ENCODE measurements around the gene YWHAG.
A peak's percentile ranks its signal among the peaks of the same experiment; 100 is the strongest.

YWHAG gene

GRCh38 chr7:76356823-76357222 lies 2.0 kb downstream of the YWHAG start:
- in situ Hi-C loops (cut with HindIII; ENCODE audit: low sequenced_read_pairs): no loop called here
- H3K4me3 ChIP-seq (ENCODE audit: low read depth, low read length): peak overlapping the region; percentile 67

GRCh38 chr7:76356115-76356514 lies 2.7 kb downstream of the YWHAG start:
- TF ChIP-seq CTCF (IDR thresholded peaks at IDR 0.05; ENCODE audit: low read depth, low read length, missing control alignments): no peak
- in situ Hi-C loops (cut with HindIII; ENCODE audit: low sequenced_read_pairs): no loop called here
- no peak for DNase-seq (ENCODE audit: low read depth)
- no peak overlapping the region for H3K4me3 ChIP-seq (ENCODE audit: low read depth, low read length)

More at GRCh38 chr7:76356823-76357222, 2.0 kb downstream of the YWHAG start:
- DNase-seq (ENCODE audit: low read depth): no peak
- no peak for TF ChIP-seq CTCF (IDR thresholded peaks at IDR 0.05; ENCODE audit: low read depth, low read length, missing control alignments)

GRCh38 chr7:76354981-76355730 lies 3.6 kb downstream of the YWHAG start:
- in situ Hi-C loops (cut with HindIII; ENCODE audit: low sequenced_read_pairs): no loop called here
- no peak overlapping the region for H3K4me3 ChIP-seq (ENCODE audit: low read depth, low read length)
- no peak for DNase-seq (ENCODE audit: low read depth)
- no peak for TF ChIP-seq CTCF (IDR thresholded peaks at IDR 0.05; ENCODE audit: low read depth, low read length, missing control alignments)

GRCh38 chr7:76354516-76354915 lies 4.3 kb downstream of the YWHAG start:
- in situ Hi-C loops (cut with HindIII; ENCODE audit: low sequenced_read_pairs): no loop called here
- DNase-seq (ENCODE audit: low read depth): no peak
- no peak overlapping the region for H3K4me3 ChIP-seq (ENCODE audit: low read depth, low read length)
- no peak for TF ChIP-seq CTCF (IDR thresholded peaks at IDR 0.05; ENCODE audit: low read depth, low read length, missing control alignments)

- TF ChIP-seq CTCF (IDR thresholded peaks at IDR 0.05; ENCODE audit: low read depth, low read length, missing control alignments): no peak
- no peak overlapping the region for H3K4me3 ChIP-seq (ENCODE audit: low read depth, low read length)
- in situ Hi-C loops (cut with HindIII; ENCODE audit: low sequenced_read_pairs): no loop called here
- DNase-seq (ENCODE audit: low read depth): no peak
Measured at GRCh38 chr7:76353744-76354143, 5.0 kb downstream of the YWHAG start.

GRCh38 chr7:76352193-76352592 lies 6.6 kb downstream of the YWHAG start:
- no peak overlapping the region for H3K4me3 ChIP-seq (ENCODE audit: low read depth, low read length)
- in situ Hi-C loops (cut with HindIII; ENCODE audit: low sequenced_read_pairs): no loop called here
- no peak for TF ChIP-seq CTCF (IDR thresholded peaks at IDR 0.05; ENCODE audit: low read depth, low read length, missing control alignments)
- no peak for DNase-seq (ENCODE audit: low read depth)

All from astrocyte of the cerebellum (primary cell).